Naive thymus-derived CD8-positive, alpha-beta T cell (primary cell): ENCODE results near the gene LAMB3. TPM values are rescaled to one million over a fixed set of nuclear protein-coding genes. Genes with fewer than 3 reads are reported as not detected.

Source experiments
- ATAC-seq, 2 donors: fragments of 150-1000 bp; cut with Tn5 transposase in 1 of 2; sonication (Bioruptor Pico), chemical (Tn5 transposase) in 1 of 2; 1 replicate in 1 of 2; 2 replicates in 1 of 2; pipeline ENCODE4 v1.10.0; 2021; ENCODE audit warnings: mild to moderate bottlenecking in 2 of 2, moderate library complexity in 2 of 2
- POLR2A ChIA-PET: fragments of 350-600 bp; sonication (Branson Sonifier 250); formaldehyde crosslinking; loops from one replicate; lab custom pipeline; 2021; ENCODE audit warnings: antibody characterized with exemption; lab: Charles Lee
- DNase-seq, 10 donors: peaks; one replicate each; pipeline versions ENCODE4 v3.0.0 to v3.0.0-alpha.2; 2020 to 2022
- H3K27ac Mint-ChIP-seq, 10 donors: one replicate each; pipeline ENCODE4 v1.8.0; 2020 to 2022; ENCODE audit warnings: mild to moderate bottlenecking in 10 of 10, mixed read lengths in 10 of 10, moderate library complexity in 4 of 10, inconsistent platforms in 1 of 10
- H3K27me3 Mint-ChIP-seq, 5 donors: one replicate each; pipeline ENCODE4 v1.8.0; 2021 to 2022; ENCODE audit warnings: mixed read lengths in 5 of 5
- H3K36me3 Mint-ChIP-seq, 3 donors: one replicate each; pipeline ENCODE4 v1.8.0; 2020 to 2022; ENCODE audit warnings: mixed read lengths in 3 of 3, mild to moderate bottlenecking in 2 of 3, inconsistent platforms in 1 of 3
- H3K4me1 Mint-ChIP-seq, 4 donors: one replicate each; pipeline ENCODE4 v1.8.0; 2021 to 2022; ENCODE audit warnings: mixed read lengths in 4 of 4
- H3K4me3 Mint-ChIP-seq, 10 donors: one replicate each; pipeline ENCODE4 v1.8.0; 2020 to 2022; ENCODE audit warnings: mild to moderate bottlenecking in 10 of 10, mixed read lengths in 10 of 10, moderate library complexity in 6 of 10, inconsistent platforms in 1 of 10
- H3K9me3 Mint-ChIP-seq, 9 donors: one replicate each; pipeline ENCODE4 v1.8.0; 2020 to 2022; ENCODE audit warnings: mixed read lengths in 9 of 9, mild to moderate bottlenecking in 3 of 9, inconsistent platforms in 1 of 9, moderate library complexity in 1 of 9
- polyA plus RNA-seq, 3 donors: library from polyadenylated mRNA; unstranded; fragments of 300-500 nt; fragmentation: Illumina TruSeq; gene quantifications; one replicate each; pipeline ENCODE4 v1.2.3, GENCODE V29; 2021
- total RNA-seq, 8 experiments: library from RNA in 2 of 8; stranded (reverse) in 2 of 8; gene quantifications; one replicate each; pipeline ENCODE4 v1.2.3 and lab custom pipeline; 2021 to 2026

Gene LAMB3
- total and polyA plus RNA-seq, 5 experiments from 2014 or later = 0.42 to 0.93 (median 0.80) TPM; not detected in 1

- Mint-ChIP-seq H3K36me3 (peaks cover 0 to 2% (median 0%) of the 10 kb centered on the region in 3 donors), H3K27ac (peak overlapping the region in 1 of 10 donors; percentile 13), H3K4me1 (no peaks in the 10 kb centered on the region), H3K9me3 (no peaks in the 10 kb centered on the region), H3K27me3 (peaks cover 0 to 7% (median 0%) of the 10 kb centered on the region in 5 donors), H3K4me3 (no peak overlapping the region)
- no peak for DNase-seq
- no peak for ATAC-seq
- POLR2A ChIA-PET = no interaction called here
Observed at GRCh38 chr1:209643285-209644020, 8.8 kb downstream of the LAMB3 start.

- Mint-ChIP-seq H3K27ac (no peak overlapping the region), H3K9me3 (no peaks in the 10 kb centered on the region), H3K27me3 (peaks cover 0 to 7% (median 0%) of the 10 kb centered on the region in 5 donors), H3K36me3 (peaks cover 0 to 2% (median 0%) of the 10 kb centered on the region in 3 donors), H3K4me1 (no peaks in the 10 kb centered on the region), H3K4me3 (no peak overlapping the region)
- POLR2A ChIA-PET = no interaction called here
- DNase-seq (no peak), ATAC-seq (no peak)
Observed at GRCh38 chr1:209642816-209643215, 9.4 kb downstream of the LAMB3 start.

GRCh38 chr1:209641832-209642172 lies 10.4 kb downstream of the LAMB3 start:
- H3K4me3 Mint-ChIP-seq = no peak overlapping the region
- POLR2A ChIA-PET = no interaction called here
- H3K9me3 Mint-ChIP-seq = no peaks in the 10 kb centered on the region
- ATAC-seq (no peak), DNase-seq (no peak)
- peak overlapping the region in 1 of 10 donors; percentile 68 for H3K27ac Mint-ChIP-seq
- H3K4me1 Mint-ChIP-seq = no peaks in the 10 kb centered on the region
- H3K36me3 Mint-ChIP-seq = peaks cover 0 to 2% (median 0%) of the 10 kb centered on the region in 3 donors
- H3K27me3 Mint-ChIP-seq = peaks cover 0 to 6% (median 0%) of the 10 kb centered on the region in 5 donors

GRCh38 chr1:209635850-209636249 lies 16.4 kb downstream of the LAMB3 start:
- Mint-ChIP-seq H3K4me1 (peaks cover 0 to 6% (median 2%) of the 10 kb centered on the region in 4 donors), H3K36me3 (no peaks in the 10 kb centered on the region), H3K27ac (peak overlapping the region in 2 of 10 donors; percentile 17 to 68), H3K9me3 (no peaks in the 10 kb centered on the region), H3K27me3 (peaks cover 0 to 3% (median 0%) of the 10 kb centered on the region in 5 donors), H3K4me3 (no peak overlapping the region)
- ATAC-seq = no peak
- no peak for DNase-seq
- POLR2A ChIA-PET = no interaction called here

GRCh38 chr1:209634005-209634737 lies 18.1 kb downstream of the LAMB3 start:
- peak in 1 of 10 donors; percentile 4 for DNase-seq
- no peak for ATAC-seq
- H3K27ac Mint-ChIP-seq = peak overlapping the region in 2 of 10 donors; percentile 2 to 50
- POLR2A ChIA-PET = no interaction called here
- H3K4me1 Mint-ChIP-seq = peaks cover 0 to 6% (median 2%) of the 10 kb centered on the region in 4 donors
- no peaks in the 10 kb centered on the region for H3K9me3 Mint-ChIP-seq
- no peak overlapping the region for H3K4me3 Mint-ChIP-seq
- no peaks in the 10 kb centered on the region for H3K27me3 Mint-ChIP-seq
- H3K36me3 Mint-ChIP-seq = no peaks in the 10 kb centered on the region

GRCh38 chr1:209633335-209633997 lies 18.8 kb downstream of the LAMB3 start:
- Mint-ChIP-seq H3K4me3 (no peak overlapping the region), H3K9me3 (no peaks in the 10 kb centered on the region), H3K27ac (no peak overlapping the region), H3K4me1 (peaks cover 0 to 6% (median 2%) of the 10 kb centered on the region in 4 donors), H3K36me3 (no peaks in the 10 kb centered on the region), H3K27me3 (no peaks in the 10 kb centered on the region)
- ATAC-seq = no peak
- DNase-seq = no peak
- POLR2A ChIA-PET = no interaction called here

GRCh38 chr1:209630383-209631225 lies 21.6 kb downstream of the LAMB3 start:
- H3K9me3 Mint-ChIP-seq = no peaks in the 10 kb centered on the region
- DNase-seq (peak in 1 of 10 donors; percentile 21), ATAC-seq (no peak)
- H3K4me1 Mint-ChIP-seq = peaks cover 3 to 6% (median 4%) of the 10 kb centered on the region in 4 donors
- no peak overlapping the region for H3K27ac Mint-ChIP-seq
- H3K36me3 Mint-ChIP-seq = no peaks in the 10 kb centered on the region
- H3K27me3 Mint-ChIP-seq = peaks cover 0 to 2% (median 0%) of the 10 kb centered on the region in 5 donors
- no peak overlapping the region for H3K4me3 Mint-ChIP-seq
- POLR2A ChIA-PET = no interaction called here

- DNase-seq = peak in 1 of 10 donors; percentile 23
- H3K27ac Mint-ChIP-seq = peak overlapping the region in 1 of 10 donors; percentile 21
Observed at GRCh38 chr1:209629621-209630382, 22.4 kb downstream of the LAMB3 start.

GRCh38 chr1:209628618-209629299 lies 23.5 kb downstream of the LAMB3 start:
- H3K9me3 Mint-ChIP-seq = no peaks in the 10 kb centered on the region
- H3K4me1 Mint-ChIP-seq = peaks cover 0 to 7% (median 3%) of the 10 kb centered on the region in 4 donors
- no peak for ATAC-seq
- DNase-seq = peak in 1 of 10 donors; percentile 26
- H3K36me3 Mint-ChIP-seq = no peaks in the 10 kb centered on the region
- peaks cover 0 to 2% (median 0%) of the 10 kb centered on the region in 5 donors for H3K27me3 Mint-ChIP-seq
- no peak overlapping the region for H3K4me3 Mint-ChIP-seq
- H3K27ac Mint-ChIP-seq = no peak overlapping the region
- POLR2A ChIA-PET = no interaction called here

More at GRCh38 chr1:209629621-209630382, 22.4 kb downstream of the LAMB3 start:
- peaks cover 1 to 3% (median 3%) of the 10 kb centered on the region in 4 donors for H3K4me1 Mint-ChIP-seq
- POLR2A ChIA-PET = no interaction called here
- H3K9me3 Mint-ChIP-seq = no peaks in the 10 kb centered on the region
- ATAC-seq = no peak
- H3K36me3 Mint-ChIP-seq = no peaks in the 10 kb centered on the region
- H3K27me3 Mint-ChIP-seq = peaks cover 0 to 2% (median 0%) of the 10 kb centered on the region in 5 donors
- no peak overlapping the region for H3K4me3 Mint-ChIP-seq

- Mint-ChIP-seq H3K36me3 (no peaks in the 10 kb centered on the region), H3K9me3 (no peaks in the 10 kb centered on the region), H3K4me1 (peaks cover 0 to 7% (median 3%) of the 10 kb centered on the region in 4 donors), H3K27ac (peak overlapping the region in 1 of 10 donors; percentile 53), H3K4me3 (no peak overlapping the region), H3K27me3 (peaks cover 0 to 2% (median 0%) of the 10 kb centered on the region in 5 donors)
- peak; percentile 73 to 85 for ATAC-seq
- POLR2A ChIA-PET = no interaction called here
- DNase-seq = peak; percentile 46 to 84 (median 66)
Observed at GRCh38 chr1:209627732-209628196, 24.5 kb downstream of the LAMB3 start.
